ENCODE data around the gene USP43.

The USP43 gene

GRCh38 chr17:9702482-9702881, 57.2 kb downstream of the USP43 start:
- H3K27ac ChIP-seq: no peak overlapping the region
- TF ChIP-seq, protein P1, sequence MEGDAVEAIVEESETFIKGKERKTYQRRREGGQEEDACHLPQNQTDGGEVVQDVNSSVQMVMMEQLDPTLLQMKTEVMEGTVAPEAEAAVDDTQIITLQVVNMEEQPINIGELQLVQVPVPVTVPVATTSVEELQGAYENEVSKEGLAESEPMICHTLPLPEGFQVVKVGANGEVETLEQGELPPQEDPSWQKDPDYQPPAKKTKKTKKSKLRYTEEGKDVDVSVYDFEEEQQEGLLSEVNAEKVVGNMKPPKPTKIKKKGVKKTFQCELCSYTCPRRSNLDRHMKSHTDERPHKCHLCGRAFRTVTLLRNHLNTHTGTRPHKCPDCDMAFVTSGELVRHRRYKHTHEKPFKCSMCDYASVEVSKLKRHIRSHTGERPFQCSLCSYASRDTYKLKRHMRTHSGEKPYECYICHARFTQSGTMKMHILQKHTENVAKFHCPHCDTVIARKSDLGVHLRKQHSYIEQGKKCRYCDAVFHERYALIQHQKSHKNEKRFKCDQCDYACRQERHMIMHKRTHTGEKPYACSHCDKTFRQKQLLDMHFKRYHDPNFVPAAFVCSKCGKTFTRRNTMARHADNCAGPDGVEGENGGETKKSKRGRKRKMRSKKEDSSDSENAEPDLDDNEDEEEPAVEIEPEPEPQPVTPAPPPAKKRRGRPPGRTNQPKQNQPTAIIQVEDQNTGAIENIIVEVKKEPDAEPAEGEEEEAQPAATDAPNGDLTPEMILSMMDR (conservative IDR thresholded peaks at IDR 0.05): no peak

DNA sequence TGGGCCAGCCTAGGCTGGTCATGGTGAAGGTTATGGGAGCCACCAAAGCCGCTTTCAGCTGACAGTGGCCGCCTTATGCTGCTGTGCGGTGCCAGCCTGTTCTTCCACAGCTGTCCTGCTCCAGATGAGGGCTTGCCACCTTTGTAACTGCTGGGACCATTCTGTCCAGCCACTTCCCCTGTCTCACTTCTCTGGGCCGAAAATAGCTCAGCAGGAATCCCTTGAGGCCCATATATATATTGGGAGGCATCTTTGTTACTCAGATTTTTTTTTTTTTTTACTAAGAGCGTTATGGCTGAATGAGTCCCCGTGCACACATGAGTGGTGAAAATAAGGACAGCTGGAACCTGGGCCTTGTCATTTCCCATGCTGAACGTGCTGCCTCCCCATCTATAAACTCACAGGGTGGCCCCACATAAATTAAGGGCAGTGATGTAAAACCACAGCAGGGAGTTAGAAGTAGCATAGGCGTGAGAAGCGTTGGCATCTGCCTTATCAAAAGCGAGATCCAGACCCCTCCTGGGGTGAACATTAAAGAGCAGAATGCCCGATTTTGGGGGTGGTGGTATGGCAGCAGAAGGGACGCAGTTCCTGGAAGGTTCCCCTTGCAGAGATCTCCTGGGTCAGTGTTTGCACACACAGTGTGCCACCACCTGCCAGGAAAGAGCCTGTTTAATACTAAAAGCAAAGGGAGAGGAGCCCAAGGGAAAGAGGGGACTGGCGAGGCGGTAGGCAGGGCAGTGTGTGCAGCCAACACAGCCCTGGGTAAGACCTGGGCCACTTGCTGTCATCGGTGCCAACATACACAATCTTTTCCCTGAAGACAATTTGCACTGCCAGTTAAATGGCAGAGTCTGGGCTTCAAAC, 57.8 kb downstream of the USP43 start:
- no peak overlapping the region for H3K27ac ChIP-seq
- TF ChIP-seq, protein P1 (conservative IDR thresholded peaks at IDR 0.05): no peak

DNA sequence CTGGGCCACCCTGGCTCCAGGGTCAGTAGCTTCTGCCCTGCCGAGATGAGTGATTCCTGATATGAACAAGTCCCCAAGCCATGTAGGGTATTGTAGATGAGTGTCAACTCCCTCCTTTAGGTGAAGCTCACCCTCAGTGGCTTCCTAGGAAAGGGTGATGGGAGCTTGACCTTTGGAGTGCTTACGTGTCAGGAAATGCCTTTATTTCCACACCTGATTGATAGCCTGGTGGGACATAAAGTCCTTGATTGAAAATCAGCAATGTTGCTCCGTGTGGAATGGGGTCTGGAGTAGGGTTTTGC, 58.4 kb downstream of the USP43 start:
- TF ChIP-seq, protein P1 (conservative IDR thresholded peaks at IDR 0.05): no peak
- H3K27ac ChIP-seq: no peak overlapping the region

DNA sequence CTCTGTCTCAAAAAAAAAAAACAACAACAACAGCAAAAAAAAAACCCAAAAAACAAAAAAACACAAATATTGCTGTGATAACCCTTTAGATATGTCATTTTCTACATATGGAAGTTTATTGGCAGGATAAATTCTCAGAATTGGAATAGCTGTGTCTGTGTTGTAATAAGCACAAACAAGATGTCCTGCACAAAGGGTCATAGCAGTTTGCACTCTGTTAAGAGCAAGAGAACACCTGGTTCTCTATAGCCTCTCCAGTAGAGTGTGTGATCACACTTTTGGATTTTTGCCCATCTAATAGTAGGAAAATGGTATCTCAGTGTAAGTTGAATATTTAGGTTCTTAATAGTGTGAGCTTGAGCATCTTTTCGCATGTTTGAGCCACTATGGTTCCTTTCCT, 60.4 kb downstream of the USP43 start:
- TF ChIP-seq, protein P1 (conservative IDR thresholded peaks at IDR 0.05): no peak
- H3K27ac ChIP-seq: no peak overlapping the region; the same call in 1 of the 2 replicates

DNA sequence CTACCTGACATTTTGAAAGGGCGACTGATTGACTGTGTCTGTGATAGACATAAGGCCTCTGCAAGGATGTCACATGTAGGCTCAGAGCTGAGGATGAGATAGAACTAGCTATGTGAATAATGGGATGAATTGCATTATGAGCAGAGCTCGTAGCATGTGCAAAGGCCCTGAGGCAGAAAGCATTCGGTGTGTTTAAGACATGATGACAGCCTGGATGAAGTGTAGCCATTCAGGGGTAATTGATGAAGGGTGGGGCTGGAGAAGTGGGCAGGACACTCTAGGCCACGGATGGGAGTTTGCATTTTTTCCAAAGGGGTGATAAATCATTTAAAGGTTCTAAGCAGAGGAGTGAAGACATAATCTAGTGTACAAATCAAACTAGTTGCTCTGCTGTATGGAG, 62.6 kb downstream of the USP43 start:
- no peak overlapping the region for H3K27ac ChIP-seq
- TF ChIP-seq, protein P1 (conservative IDR thresholded peaks at IDR 0.05): no peak

- TF ChIP-seq, protein P1 (conservative IDR thresholded peaks at IDR 0.05): no peak
- no peak overlapping the region for H3K27ac ChIP-seq
Measured at GRCh38 chr17:9714801-9715200, 69.5 kb downstream of the USP43 start.

DNA sequence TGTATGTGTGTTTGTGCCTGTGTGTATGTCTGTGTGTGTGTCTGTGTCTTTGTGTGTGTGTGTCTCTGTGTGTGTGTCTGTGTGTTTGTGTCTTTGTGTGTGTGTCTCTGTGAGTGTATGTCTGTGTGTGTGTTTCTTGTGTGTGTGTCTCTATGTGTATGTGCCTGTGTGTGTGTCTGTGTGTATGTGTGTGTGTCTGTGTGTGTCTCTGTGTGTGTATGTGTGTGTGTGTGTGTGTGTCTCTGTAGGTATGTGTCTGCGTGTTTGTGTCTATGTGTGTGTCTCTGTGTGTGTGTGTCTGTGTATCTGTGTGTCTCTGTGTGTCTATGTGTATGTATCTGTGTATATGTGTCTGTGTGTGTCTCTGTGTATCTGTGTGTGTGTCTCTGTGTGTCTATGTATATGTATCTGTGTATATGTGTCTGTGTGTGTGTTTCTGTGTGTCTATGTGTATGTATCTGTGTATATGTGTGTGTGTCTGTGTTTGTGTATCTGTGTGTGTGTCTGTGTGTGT, 70.2 kb downstream of the USP43 start:
- TF ChIP-seq, protein P1 (conservative IDR thresholded peaks at IDR 0.05): no peak
- no peak overlapping the region for H3K27ac ChIP-seq
